ENCODE data around the gene ARID3A.

DNA sequence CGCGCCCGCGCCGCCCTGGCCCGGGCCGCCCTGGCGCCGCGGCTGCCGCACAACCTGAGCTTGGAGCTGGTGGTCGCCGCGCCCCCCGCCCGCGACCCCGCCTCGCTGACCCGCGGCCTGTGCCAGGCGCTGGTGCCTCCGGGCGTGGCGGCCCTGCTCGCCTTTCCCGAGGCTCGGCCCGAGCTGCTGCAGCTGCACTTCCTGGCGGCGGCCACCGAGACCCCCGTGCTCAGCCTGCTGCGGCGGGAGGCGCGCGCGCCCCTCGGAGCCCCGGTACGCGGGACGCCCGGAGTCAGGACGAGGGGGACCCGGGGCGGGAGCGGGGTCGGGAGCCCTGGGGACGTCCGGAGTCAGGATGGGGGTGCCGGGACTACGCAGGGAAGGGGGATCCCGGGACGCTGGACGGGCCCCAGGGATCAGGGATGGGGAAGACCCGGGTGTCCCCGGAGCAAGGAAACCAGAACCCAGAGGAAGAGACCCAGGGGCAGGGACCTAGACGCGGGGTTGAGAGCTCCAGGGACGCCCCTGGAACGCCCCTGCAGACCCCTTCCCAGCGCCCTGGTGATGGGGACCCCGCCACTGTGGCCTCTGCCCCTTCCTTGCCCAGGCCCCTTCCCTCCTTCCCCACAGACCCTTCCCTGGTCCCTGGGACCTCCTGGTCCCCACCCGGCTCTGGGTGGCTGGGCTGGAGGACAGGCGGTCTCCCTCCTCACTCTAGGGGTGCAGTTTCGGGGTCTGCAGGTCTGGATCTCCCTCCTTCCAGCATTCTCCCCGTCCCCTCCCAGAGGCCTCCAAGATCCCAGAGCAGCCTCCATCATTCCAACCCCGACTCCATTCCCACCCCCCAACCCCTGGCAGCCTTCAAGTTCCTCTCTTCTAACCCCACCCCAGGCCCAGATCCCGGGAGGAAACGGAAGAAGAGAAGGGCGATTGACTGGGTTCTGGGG lies 75.0 kb downstream of the ARID3A start:
- TF ChIP-seq, protein P1, sequence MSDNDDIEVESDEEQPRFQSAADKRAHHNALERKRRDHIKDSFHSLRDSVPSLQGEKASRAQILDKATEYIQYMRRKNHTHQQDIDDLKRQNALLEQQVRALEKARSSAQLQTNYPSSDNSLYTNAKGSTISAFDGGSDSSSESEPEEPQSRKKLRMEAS (IDR thresholded peaks at IDR 0.05), result no peak
- TF ChIP-seq RBBP5 (IDR thresholded peaks at IDR 0.05; ENCODE audit: borderline replicate concordance, low read depth, low read length) (no peak), BACH1 (IDR thresholded peaks at IDR 0.05; ENCODE audit: low read length) (no peak), EZH2 (IDR thresholded peaks at IDR 0.05; ENCODE audit: low read depth, low read length, severe bottlenecking) (no peak), NRF1 (IDR thresholded peaks at IDR 0.05; ENCODE audit: low read depth, low read length) (no peak), CHD2 (IDR thresholded peaks at IDR 0.05; ENCODE audit: low read length) (no peak), CBX8 (IDR thresholded peaks at IDR 0.05; ENCODE audit: borderline replicate concordance, low read depth, low read length) (no peak), SP2 (IDR thresholded peaks at IDR 0.05; ENCODE audit: low read length) (no peak)
- TF ChIP-seq, protein P2, sequence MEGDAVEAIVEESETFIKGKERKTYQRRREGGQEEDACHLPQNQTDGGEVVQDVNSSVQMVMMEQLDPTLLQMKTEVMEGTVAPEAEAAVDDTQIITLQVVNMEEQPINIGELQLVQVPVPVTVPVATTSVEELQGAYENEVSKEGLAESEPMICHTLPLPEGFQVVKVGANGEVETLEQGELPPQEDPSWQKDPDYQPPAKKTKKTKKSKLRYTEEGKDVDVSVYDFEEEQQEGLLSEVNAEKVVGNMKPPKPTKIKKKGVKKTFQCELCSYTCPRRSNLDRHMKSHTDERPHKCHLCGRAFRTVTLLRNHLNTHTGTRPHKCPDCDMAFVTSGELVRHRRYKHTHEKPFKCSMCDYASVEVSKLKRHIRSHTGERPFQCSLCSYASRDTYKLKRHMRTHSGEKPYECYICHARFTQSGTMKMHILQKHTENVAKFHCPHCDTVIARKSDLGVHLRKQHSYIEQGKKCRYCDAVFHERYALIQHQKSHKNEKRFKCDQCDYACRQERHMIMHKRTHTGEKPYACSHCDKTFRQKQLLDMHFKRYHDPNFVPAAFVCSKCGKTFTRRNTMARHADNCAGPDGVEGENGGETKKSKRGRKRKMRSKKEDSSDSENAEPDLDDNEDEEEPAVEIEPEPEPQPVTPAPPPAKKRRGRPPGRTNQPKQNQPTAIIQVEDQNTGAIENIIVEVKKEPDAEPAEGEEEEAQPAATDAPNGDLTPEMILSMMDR (IDR thresholded peaks at IDR 0.05; ENCODE audit: control extremely low read depth in 1 of 3, insufficient read depth in 1 of 3, low read depth in 1 of 3, low read length in 3 of 3), result no peak
- TF ChIP-seq, protein P3, sequence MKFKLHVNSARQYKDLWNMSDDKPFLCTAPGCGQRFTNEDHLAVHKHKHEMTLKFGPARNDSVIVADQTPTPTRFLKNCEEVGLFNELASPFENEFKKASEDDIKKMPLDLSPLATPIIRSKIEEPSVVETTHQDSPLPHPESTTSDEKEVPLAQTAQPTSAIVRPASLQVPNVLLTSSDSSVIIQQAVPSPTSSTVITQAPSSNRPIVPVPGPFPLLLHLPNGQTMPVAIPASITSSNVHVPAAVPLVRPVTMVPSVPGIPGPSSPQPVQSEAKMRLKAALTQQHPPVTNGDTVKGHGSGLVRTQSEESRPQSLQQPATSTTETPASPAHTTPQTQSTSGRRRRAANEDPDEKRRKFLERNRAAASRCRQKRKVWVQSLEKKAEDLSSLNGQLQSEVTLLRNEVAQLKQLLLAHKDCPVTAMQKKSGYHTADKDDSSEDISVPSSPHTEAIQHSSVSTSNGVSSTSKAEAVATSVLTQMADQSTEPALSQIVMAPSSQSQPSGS (IDR thresholded peaks at IDR 0.05; ENCODE audit: low read length), result no peak
